HEK293 (cell line): ENCODE results near the gene IRF2.

Experiments
- CTCF ChIA-PET: fragments of 350-600 bp; formaldehyde crosslinking; extraction: SDS; loops from one replicate; lab custom pipeline; 2021; ENCODE audit warnings: antibody characterized with exemption; lab: Yijun Ruan, JAX
- POLR2A ChIA-PET: fragments of 300-600 bp; formaldehyde crosslinking; extraction: SDS; loops from one replicate; lab custom pipeline; 2020; ENCODE audit warnings: antibody characterized with exemption, inconsistent platforms; lab: Yijun Ruan, JAX
- H3K27ac ChIP-seq: fragments of 200-500 bp; sonication (Bioruptor generic); 2 replicates; pipeline ENCODE4 v1.5.1; 2014; ENCODE audit warnings: low read depth, low read length, control low read depth, inconsistent platforms; ENCODE audit errors: extremely low read depth
- H3K36me3 ChIP-seq, 2 experiments: fragments of 200-500 bp in 1 of 2; sonication (Bioruptor generic) in 1 of 2; 1 replicate in 1 of 2; 2 replicates in 1 of 2; pipeline ENCODE4 v1.5.1; 2014 to 2017; ENCODE audit warnings: inconsistent platforms in 2 of 2, low read length in 2 of 2; ENCODE audit not compliant: control insufficient read depth in 2 of 2, insufficient read depth in 1 of 2
- H3K4me1 ChIP-seq: fragments of 200-500 bp; sonication (Bioruptor generic); 2 replicates; pipeline ENCODE4 v1.5.1; 2014; ENCODE audit warnings: mild to moderate bottlenecking, low read length, inconsistent platforms; ENCODE audit not compliant: control insufficient read depth, insufficient read depth
- H3K4me3 ChIP-seq: 2 replicates; pipeline ENCODE4 v1.5.1; 2011; ENCODE audit warnings: low read depth, mild to moderate bottlenecking, control low read depth, low read length, moderate library complexity
- H3K9me3 ChIP-seq: fragments of 200-500 bp; sonication (Bioruptor generic); 2 replicates; pipeline ENCODE4 v1.5.1; 2014; ENCODE audit warnings: low read depth, low read length, inconsistent platforms; ENCODE audit not compliant: control insufficient read depth, insufficient read depth
- FEZF1 ChIP-seq: fragments of 450-650 bp; formaldehyde crosslinking; IDR thresholded peaks from 2 replicates; pipeline ENCODE4 v1.5.1; 2016; ENCODE audit warnings: missing biosample characterization, missing genetic modification characterization
- OSR2 ChIP-seq: fragments of 450-650 bp; formaldehyde crosslinking; IDR thresholded peaks from 2 replicates; pipeline ENCODE4 v1.5.1; 2016; ENCODE audit warnings: missing biosample characterization, missing genetic modification characterization
- SALL2 ChIP-seq: fragments of 450-650 bp; formaldehyde crosslinking; IDR thresholded peaks from 2 replicates; pipeline ENCODE4 v1.5.0; 2017; ENCODE audit warnings: missing biosample characterization, mild to moderate bottlenecking, missing genetic modification characterization, borderline replicate concordance
- SCRT1 ChIP-seq: fragments of 450-650 bp; formaldehyde crosslinking; IDR thresholded peaks from 2 replicates; pipeline ENCODE4 v1.5.1; 2016; ENCODE audit warnings: missing biosample characterization, missing genetic modification characterization, borderline replicate concordance
- SP2 ChIP-seq: fragments of 450-650 bp; formaldehyde crosslinking; IDR thresholded peaks from 2 replicates; pipeline ENCODE4 v1.5.1; 2016; ENCODE audit warnings: missing biosample characterization, missing genetic modification characterization
- TCF7L2 ChIP-seq: IDR thresholded peaks from 2 replicates; pipeline ENCODE4 v1.6.1; 2011; ENCODE audit warnings: low read depth, mild to moderate bottlenecking, inconsistent platforms, low read length, moderate library complexity, borderline replicate concordance
- ZBTB11 ChIP-seq: fragments of 450-650 bp; formaldehyde crosslinking; conservative IDR thresholded peaks from 2 replicates; pipeline ENCODE4 v1.5.1; 2016; ENCODE audit warnings: low read depth, missing biosample characterization, missing genetic modification characterization
- ZNF16 ChIP-seq: fragments of 450-650 bp; formaldehyde crosslinking; IDR thresholded peaks from 2 replicates; pipeline ENCODE4 v1.5.1; 2016; ENCODE audit warnings: low read depth, missing biosample characterization, missing genetic modification characterization
- ZNF202 ChIP-seq: fragments of 450-650 bp; formaldehyde crosslinking; IDR thresholded peaks from 2 replicates; pipeline ENCODE4 v1.5.1; 2016; ENCODE audit warnings: missing biosample characterization, missing genetic modification characterization, borderline replicate concordance
- ZNF248 ChIP-seq: fragments of 450-650 bp; formaldehyde crosslinking; IDR thresholded peaks from 2 replicates; pipeline ENCODE4 v1.5.1; 2017; ENCODE audit warnings: missing biosample characterization, missing genetic modification characterization
- ZNF280D ChIP-seq: fragments of 450-650 bp; formaldehyde crosslinking; IDR thresholded peaks from 2 replicates; pipeline ENCODE4 v1.5.1; 2016; ENCODE audit warnings: missing biosample characterization, missing genetic modification characterization
- ZNF341 ChIP-seq: fragments of 450-650 bp; formaldehyde crosslinking; IDR thresholded peaks from 2 replicates; pipeline ENCODE4; 2016; ENCODE audit warnings: low read depth, missing biosample characterization, missing genetic modification characterization
- ZNF350 ChIP-seq: fragments of 450-650 bp; formaldehyde crosslinking; IDR thresholded peaks from 2 replicates; pipeline ENCODE4 v1.5.0; 2017; ENCODE audit warnings: missing biosample characterization, mild to moderate bottlenecking, missing genetic modification characterization
- ZNF354C ChIP-seq: fragments of 450-650 bp; formaldehyde crosslinking; IDR thresholded peaks from 2 replicates; pipeline ENCODE4 v1.5.1; 2016; ENCODE audit warnings: missing biosample characterization, missing genetic modification characterization, low read depth, borderline replicate concordance
- ZNF433 ChIP-seq: fragments of 450-650 bp; formaldehyde crosslinking; IDR thresholded peaks from 2 replicates; pipeline ENCODE4 v1.5.1; 2016; ENCODE audit warnings: missing biosample characterization, missing genetic modification characterization, low read depth
- ZNF473 ChIP-seq: fragments of 450-650 bp; formaldehyde crosslinking; IDR thresholded peaks from 2 replicates; pipeline ENCODE4 v1.5.1; 2017; ENCODE audit warnings: missing biosample characterization, missing genetic modification characterization
- ZNF501 ChIP-seq: fragments of 450-650 bp; formaldehyde crosslinking; IDR thresholded peaks from 2 replicates; pipeline ENCODE4 v1.5.1; 2016; ENCODE audit warnings: missing biosample characterization, missing genetic modification characterization
- ZNF510 ChIP-seq: fragments of 450-650 bp; formaldehyde crosslinking; IDR thresholded peaks from 2 replicates; pipeline ENCODE4 v1.5.1; 2018; ENCODE audit warnings: mild to moderate bottlenecking, missing genetic modification characterization, missing biosample characterization; ENCODE audit not compliant: insufficient replicate concordance
- ZNF629 ChIP-seq: fragments of 450-650 bp; formaldehyde crosslinking; IDR thresholded peaks from 2 replicates; pipeline ENCODE4 v1.5.1; 2017; ENCODE audit warnings: missing biosample characterization, missing genetic modification characterization
- ZNF776 ChIP-seq: fragments of 450-650 bp; formaldehyde crosslinking; IDR thresholded peaks from 2 replicates; pipeline ENCODE4 v1.5.0; 2017; ENCODE audit warnings: missing biosample characterization, missing genetic modification characterization, borderline replicate concordance
- ZNF791 ChIP-seq: fragments of 450-650 bp; formaldehyde crosslinking; IDR thresholded peaks from 2 replicates; pipeline ENCODE4 v1.5.1; 2016; ENCODE audit warnings: missing biosample characterization, missing genetic modification characterization
- ZSCAN5A ChIP-seq: fragments of 450-650 bp; formaldehyde crosslinking; IDR thresholded peaks from 2 replicates; pipeline ENCODE4 v1.5.1; 2016; ENCODE audit warnings: missing biosample characterization, missing genetic modification characterization

IRF2 gene

GRCh38 chr4:184441461-184442313 is 32.7 kb downstream of the IRF2 start:
- no peaks in the 10 kb centered on the region for H3K9me3 ChIP-seq
- POLR2A ChIA-PET: interaction anchor here (1.1 kb wide), 1 partner anchor 33 kb away, joined by 5 read pairs; the partner anchor contains the start of gene IRF2
- CTCF ChIA-PET: interaction anchor here (0.6 kb wide), 1 partner anchor 543 kb away, joined by 3 read pairs; no protein-coding TSS in a partner anchor
- no peak overlapping the region for H3K4me3 ChIP-seq
- TF ChIP-seq ZNF473 (tag by site-specific recombination): no peak
- no peak for TF ChIP-seq ZNF16 (tag by site-specific recombination)
- no peak for TF ChIP-seq ZNF433 (tag by site-specific recombination)
- no peak for TF ChIP-seq ZNF354C (tag by site-specific recombination)
- TF ChIP-seq ZNF776 (tag by site-specific recombination): no peak
- TF ChIP-seq ZBTB11 (tag by site-specific recombination): no peak
- TF ChIP-seq ZNF791 (tag by site-specific recombination): no peak
- no peak for TF ChIP-seq SCRT1
- TF ChIP-seq TCF7L2: no peak
- TF ChIP-seq ZNF629 (tag by site-specific recombination): no peak
- H3K4me1 ChIP-seq: no peaks in the 10 kb centered on the region
- no peak overlapping the region for H3K27ac ChIP-seq
- no peaks in the 10 kb centered on the region for H3K36me3 ChIP-seq

GRCh38 chr4:184440595-184441358 is 33.6 kb downstream of the IRF2 start:
- Histone ChIP-seq H3K4me3 (no peak overlapping the region), H3K27ac (no peak overlapping the region), H3K4me1 (no peaks in the 10 kb centered on the region), H3K36me3 (no peaks in the 10 kb centered on the region), H3K9me3 (no peaks in the 10 kb centered on the region)
- POLR2A ChIA-PET: interaction anchor here (1.1 kb wide), 1 partner anchor 34 kb away, joined by 5 read pairs; the partner anchor contains the start of gene IRF2
- CTCF ChIA-PET: interaction anchor here (0.6 kb wide), 2 partner anchors 102 to 544 kb away, joined by 3 to 5 read pairs; no protein-coding TSS in a partner anchor
- no peak for TF ChIP-seq ZSCAN5A (tag by site-specific recombination)
- no peak for TF ChIP-seq ZNF341 (tag by site-specific recombination)
- no peak for TF ChIP-seq ZNF248 (tag by site-specific recombination)
- no peak for TF ChIP-seq ZNF280D
- TF ChIP-seq SALL2 (tag by site-specific recombination): no peak
- TF ChIP-seq ZNF501 (tag by site-specific recombination): no peak
- no peak for TF ChIP-seq ZNF350 (tag by site-specific recombination)
- no peak for TF ChIP-seq OSR2 (tag by site-specific recombination)
- no peak for TF ChIP-seq SP2
- no peak for TF ChIP-seq ZNF510
- no peak for TF ChIP-seq FEZF1 (tag by site-specific recombination)
- no peak for TF ChIP-seq ZNF202
